GM12874 (cell line): Measurements from ENCODE around the gene EMC6.

ENCODE experiments used
- TF ChIP-seq, protein P1 (sequence below): IDR thresholded peaks from 2 replicates; pipeline ENCODE4 v1.5.1; 2011; ENCODE audit warnings: low read depth, mild to moderate bottlenecking, control low read depth, low read length, moderate library complexity; ENCODE audit not compliant: insufficient read depth

The EMC6 gene

DNA sequence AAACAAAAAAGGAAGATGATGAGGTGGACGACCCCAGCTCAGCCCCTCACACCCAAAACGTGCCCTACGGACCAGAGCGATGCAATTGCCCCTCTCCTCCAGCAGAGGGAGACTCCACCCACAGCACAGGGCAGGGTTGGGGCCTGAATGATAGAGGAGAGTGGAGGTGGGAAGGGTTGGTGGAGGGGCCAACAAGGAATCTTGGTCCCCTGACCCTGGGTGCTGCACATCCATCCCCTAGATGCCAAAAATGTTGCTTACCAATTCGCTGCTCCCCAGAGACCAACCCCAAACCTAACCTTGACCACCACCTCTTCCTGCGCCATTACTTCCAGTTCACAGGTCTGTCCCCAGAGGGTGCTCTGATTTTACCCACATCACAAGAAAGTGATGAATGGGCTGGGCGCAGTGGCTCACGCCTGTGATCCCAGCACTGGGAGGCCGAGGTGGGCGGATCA is 14.5 kb downstream of the EMC6 start:
- TF ChIP-seq, protein P1, sequence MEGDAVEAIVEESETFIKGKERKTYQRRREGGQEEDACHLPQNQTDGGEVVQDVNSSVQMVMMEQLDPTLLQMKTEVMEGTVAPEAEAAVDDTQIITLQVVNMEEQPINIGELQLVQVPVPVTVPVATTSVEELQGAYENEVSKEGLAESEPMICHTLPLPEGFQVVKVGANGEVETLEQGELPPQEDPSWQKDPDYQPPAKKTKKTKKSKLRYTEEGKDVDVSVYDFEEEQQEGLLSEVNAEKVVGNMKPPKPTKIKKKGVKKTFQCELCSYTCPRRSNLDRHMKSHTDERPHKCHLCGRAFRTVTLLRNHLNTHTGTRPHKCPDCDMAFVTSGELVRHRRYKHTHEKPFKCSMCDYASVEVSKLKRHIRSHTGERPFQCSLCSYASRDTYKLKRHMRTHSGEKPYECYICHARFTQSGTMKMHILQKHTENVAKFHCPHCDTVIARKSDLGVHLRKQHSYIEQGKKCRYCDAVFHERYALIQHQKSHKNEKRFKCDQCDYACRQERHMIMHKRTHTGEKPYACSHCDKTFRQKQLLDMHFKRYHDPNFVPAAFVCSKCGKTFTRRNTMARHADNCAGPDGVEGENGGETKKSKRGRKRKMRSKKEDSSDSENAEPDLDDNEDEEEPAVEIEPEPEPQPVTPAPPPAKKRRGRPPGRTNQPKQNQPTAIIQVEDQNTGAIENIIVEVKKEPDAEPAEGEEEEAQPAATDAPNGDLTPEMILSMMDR, result peak; percentile 97

DNA sequence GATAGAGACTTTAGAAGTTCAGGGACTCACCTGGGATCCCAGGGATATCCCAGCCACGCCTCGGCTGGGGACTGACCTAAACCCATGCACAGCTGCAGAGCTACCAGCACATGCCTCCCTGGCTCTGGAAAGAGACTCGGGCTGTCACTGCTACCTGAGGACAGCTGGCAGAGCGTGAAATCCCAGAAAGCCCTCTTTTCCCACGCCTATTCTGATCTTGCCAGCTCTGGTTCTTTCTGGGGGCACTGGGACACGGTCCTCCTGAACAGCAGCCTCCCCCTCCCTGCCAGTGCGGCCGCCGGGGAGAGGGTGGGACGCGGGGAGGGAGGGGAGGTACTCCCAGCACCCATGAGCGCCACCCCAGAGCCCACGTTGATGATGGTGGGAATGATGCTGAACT is 16.6 kb downstream of the EMC6 start:
- TF ChIP-seq, protein P1, result no peak

DNA sequence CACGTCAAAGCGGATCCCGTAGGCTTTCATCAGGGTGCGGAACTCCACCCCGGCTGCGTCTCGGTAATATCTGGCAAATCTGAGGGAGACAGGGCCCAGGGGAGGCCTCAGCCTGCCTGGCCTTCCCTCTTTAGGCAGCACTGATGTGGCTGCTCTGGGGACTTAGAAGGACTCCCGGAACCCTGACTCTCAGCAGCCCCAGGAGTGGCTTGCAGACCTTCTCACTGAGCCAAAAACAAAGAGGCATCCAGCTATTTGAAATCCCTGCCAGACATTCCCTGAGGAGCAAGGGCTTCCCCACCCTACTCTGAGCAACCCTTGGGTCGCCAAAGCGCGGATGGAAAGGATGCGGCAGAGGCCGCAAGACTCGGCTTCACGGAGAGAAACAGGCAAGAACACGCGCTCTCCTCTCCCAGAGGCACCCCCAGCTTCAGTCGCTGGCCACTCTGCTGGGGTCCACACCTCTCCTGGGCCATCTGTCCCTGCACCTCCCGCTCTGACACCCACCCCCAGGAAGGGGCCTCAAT is 19.5 kb downstream of the EMC6 start:
- TF ChIP-seq, protein P1, result no peak

DNA sequence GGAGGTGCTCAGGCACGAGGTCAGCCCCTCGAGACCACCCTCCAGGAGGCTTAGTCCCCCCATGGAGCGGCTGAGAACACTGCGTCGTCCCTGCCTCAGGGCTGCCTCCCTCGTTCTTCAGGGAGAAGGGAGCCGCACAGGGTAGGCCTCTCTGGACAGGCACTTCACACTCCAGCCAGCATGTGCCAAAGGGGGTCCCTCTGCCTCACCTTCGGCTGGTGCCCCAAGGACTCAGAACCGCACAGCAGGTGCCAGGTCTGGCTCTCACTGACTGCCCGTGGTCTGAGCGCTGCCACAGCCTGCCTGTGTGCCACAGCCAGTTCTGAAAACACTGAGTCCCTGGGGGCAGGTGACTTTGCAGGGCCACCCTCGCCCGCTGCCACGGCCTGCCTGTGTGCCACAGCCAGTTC is 20.2 kb downstream of the EMC6 start:
- TF ChIP-seq, protein P1, result no peak

DNA sequence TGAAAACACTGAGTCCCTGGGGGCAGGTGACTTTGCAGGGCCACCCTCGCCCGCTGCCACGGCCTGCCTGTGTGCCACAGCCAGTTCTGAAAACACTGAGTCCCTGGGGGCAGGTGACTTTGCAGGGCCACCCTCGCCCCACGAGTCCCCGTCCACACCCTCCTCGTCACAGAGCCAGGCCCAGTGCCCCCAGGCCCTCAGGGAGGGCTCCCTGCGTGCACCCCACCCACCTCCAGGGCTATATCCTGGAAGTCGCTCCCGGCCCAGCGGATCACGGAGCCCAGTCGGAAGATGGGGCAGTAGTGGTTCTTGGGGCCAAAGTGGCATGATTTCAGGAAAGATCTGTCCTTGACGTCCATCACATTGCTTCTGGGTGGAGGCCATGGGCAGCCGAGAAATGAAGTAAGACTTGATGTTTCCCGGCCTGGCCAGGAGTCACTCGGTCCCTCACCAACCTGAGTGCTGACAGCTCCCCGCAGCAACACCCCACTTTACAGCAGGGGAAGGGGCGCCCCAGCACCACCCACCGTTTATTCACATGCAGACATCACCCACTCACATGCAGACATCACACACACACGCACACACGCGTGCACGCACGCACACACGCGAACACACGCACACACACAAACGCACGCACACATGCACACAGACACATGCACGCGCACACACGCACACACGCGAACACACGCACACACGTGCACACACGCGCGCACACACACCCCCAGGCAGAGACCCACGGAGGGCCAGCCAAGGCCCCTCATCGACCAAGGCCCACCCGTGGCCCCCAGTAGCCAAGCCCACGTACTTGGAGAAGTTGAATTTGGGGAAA is 20.9 kb downstream of the EMC6 start:
- TF ChIP-seq, protein P1, result no peak

DNA sequence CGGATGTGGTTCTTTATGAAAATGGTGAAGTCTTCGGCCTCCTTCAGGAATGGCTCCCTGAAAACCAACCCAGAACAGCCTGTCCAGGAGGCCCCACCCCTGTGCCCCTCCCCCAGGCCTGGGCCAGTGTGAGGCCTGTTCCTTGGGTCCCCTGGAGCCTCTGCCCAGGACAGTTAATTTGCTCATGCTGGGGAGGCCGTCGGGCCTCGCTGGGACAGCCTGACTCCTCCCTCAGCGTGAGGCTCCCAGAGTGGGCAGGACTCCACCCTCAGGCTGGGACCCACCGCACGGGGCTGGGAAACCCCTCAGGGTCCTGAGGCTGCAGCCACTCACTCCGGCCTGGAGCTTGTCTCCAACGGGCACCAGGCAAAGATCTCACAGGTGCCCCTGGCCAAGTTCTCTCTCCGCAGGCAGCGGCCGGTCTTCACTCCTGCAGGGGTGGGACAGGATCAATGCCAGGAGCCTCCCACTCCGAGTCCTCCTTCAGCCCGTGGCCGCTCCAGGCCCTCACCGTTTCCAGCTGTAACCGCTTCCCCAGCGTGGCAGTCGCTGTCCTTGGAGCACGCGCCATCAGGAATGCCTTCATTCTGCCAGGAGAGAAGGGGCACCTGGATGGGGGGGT is 21.6 kb downstream of the EMC6 start:
- TF ChIP-seq, protein P1, result no peak

DNA sequence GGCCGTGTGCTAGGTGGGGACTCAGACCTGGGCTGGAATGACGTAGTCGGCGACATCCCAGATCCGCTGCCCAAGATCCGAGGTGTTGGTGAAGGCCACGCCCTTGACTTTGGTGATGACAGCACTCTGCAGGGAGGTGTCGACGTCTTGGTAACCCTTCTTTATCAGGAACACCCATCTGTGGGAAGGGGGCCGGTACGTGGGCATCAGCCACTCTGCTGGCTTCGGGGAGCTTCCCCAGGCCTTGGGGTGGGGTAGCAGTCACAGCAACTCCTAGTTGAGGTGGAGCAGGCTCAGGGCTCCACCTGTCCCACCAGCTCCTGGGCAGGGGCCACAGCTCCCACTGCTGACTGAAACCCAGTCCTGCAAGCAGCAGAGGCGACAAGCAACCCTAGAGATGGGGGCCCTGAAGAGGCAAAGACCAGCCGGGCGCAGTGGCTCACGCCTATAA is 23.0 kb downstream of the EMC6 start:
- TF ChIP-seq, protein P1, result 0 out of 2 replicates have a peak, but pooled peaks have one; percentile 32
